Measurements from ENCODE around the gene ZNF366.

The ZNF366 gene

DNA sequence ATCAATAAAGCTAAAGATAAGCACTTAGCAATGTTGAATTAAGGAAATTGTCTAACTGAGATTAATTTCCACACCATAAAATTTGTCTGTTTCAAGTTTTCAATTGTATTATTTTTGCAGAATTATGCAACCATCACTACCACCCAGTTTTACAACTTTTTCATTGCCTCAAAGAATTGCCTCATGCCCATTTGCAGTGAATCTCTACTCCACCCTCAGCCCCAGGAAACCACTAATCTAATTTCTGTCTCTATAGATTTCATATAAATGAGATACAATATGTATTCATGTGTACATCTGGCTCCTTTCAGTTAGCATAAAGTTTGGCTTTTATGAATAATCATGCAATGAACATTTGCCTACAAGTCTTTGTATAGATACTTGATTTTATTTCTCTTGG, 114.2 kb downstream of the ZNF366 start:
- Histone ChIP-seq H2AFZ (ENCODE audit: low read depth) (no peak overlapping the region), H3K36me3 (ENCODE audit: insufficient read depth) (no peaks in the 10 kb centered on the region), H3K9ac (no peak overlapping the region), H3K79me2 (ENCODE audit: insufficient read depth, low read depth) (no peaks in the 10 kb centered on the region), H4K20me1 (ENCODE audit: insufficient read depth) (no peaks in the 10 kb centered on the region), H3K4me3 (IDR thresholded peaks at IDR 0.05; ENCODE audit: insufficient read depth, low read depth, low read length) (no peak overlapping the region), H3K27me3 (ENCODE audit: insufficient read depth, low read depth) (no peaks in the 10 kb centered on the region), H3K27ac (no peak overlapping the region), H3K4me1 (ENCODE audit: low read depth, poor library complexity, severe bottlenecking) (no peaks in the 10 kb centered on the region), H3K4me2 (no peak overlapping the region)
- TF ChIP-seq, protein P1, sequence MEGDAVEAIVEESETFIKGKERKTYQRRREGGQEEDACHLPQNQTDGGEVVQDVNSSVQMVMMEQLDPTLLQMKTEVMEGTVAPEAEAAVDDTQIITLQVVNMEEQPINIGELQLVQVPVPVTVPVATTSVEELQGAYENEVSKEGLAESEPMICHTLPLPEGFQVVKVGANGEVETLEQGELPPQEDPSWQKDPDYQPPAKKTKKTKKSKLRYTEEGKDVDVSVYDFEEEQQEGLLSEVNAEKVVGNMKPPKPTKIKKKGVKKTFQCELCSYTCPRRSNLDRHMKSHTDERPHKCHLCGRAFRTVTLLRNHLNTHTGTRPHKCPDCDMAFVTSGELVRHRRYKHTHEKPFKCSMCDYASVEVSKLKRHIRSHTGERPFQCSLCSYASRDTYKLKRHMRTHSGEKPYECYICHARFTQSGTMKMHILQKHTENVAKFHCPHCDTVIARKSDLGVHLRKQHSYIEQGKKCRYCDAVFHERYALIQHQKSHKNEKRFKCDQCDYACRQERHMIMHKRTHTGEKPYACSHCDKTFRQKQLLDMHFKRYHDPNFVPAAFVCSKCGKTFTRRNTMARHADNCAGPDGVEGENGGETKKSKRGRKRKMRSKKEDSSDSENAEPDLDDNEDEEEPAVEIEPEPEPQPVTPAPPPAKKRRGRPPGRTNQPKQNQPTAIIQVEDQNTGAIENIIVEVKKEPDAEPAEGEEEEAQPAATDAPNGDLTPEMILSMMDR (conservative IDR thresholded peaks at IDR 0.05; ENCODE audit: low read depth, low read length): no peak
